Measurements from ENCODE around the gene ZNF576.

DNA sequence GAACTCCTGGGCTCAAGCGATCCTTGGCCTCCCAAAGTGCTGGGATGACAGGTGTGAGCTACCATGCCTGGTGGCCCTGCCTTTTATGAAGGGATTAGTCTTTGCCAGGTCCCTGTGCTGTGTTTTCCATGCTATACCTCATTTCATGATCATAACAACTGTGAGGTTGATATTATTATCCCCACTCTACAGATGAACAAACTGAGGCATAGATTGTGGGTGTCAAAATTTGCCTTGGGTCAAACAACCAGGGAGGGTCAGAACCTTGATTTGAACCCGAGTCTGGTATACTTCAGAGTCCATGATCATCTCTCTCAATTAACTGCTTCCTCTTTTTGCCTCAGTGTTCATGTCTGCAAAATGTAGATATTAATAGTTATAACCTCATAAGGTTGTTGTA is 13.9 kb upstream of the ZNF576 start:
- TF ChIP-seq, protein P1, sequence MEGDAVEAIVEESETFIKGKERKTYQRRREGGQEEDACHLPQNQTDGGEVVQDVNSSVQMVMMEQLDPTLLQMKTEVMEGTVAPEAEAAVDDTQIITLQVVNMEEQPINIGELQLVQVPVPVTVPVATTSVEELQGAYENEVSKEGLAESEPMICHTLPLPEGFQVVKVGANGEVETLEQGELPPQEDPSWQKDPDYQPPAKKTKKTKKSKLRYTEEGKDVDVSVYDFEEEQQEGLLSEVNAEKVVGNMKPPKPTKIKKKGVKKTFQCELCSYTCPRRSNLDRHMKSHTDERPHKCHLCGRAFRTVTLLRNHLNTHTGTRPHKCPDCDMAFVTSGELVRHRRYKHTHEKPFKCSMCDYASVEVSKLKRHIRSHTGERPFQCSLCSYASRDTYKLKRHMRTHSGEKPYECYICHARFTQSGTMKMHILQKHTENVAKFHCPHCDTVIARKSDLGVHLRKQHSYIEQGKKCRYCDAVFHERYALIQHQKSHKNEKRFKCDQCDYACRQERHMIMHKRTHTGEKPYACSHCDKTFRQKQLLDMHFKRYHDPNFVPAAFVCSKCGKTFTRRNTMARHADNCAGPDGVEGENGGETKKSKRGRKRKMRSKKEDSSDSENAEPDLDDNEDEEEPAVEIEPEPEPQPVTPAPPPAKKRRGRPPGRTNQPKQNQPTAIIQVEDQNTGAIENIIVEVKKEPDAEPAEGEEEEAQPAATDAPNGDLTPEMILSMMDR (IDR thresholded peaks at IDR 0.05; ENCODE audit: extremely low read depth in 1 of 2, insufficient read depth in 1 of 2, low read depth in 1 of 2, low read length in 2 of 2): no peak
- TF ChIP-seq POLR2AphosphoS5 (IDR thresholded peaks at IDR 0.05; ENCODE audit: insufficient read depth, low read depth, low read length) (no peak), POLR2A (IDR thresholded peaks at IDR 0.05; ENCODE audit: low read depth, low read length) (no peak), FOS (IDR thresholded peaks at IDR 0.05; ENCODE audit: borderline replicate concordance, insufficient read depth, low read length) (no peak)

Measured in endothelial cell of umbilical vein (primary cell).